ENCODE results near the gene PRM2.

The PRM2 gene

GRCh38 chr16:11289202-11289601 is 12.9 kb upstream of the PRM2 start:
- no peak for DNase-seq (ENCODE audit: insufficient read length, low spot score)
- TF ChIP-seq POLR2A (IDR thresholded peaks at IDR 0.05; ENCODE audit: low read depth, low read length), result no peak
- FAIRE-seq, result no peak

GRCh38 chr16:11285842-11286241 is 9.6 kb upstream of the PRM2 start:
- FAIRE-seq, result no peak
- no peak for TF ChIP-seq POLR2A (IDR thresholded peaks at IDR 0.05; ENCODE audit: low read depth, low read length)
- no peak for DNase-seq (ENCODE audit: insufficient read length, low spot score)

GRCh38 chr16:11283820-11284248 is 7.6 kb upstream of the PRM2 start:
- TF ChIP-seq POLR2A (IDR thresholded peaks at IDR 0.05; ENCODE audit: low read depth, low read length), result no peak
- FAIRE-seq (no peak), DNase-seq (ENCODE audit: insufficient read length, low spot score) (no peak)

- DNase-seq (ENCODE audit: insufficient read length, low spot score) (no peak), FAIRE-seq (no peak)
- no peak for TF ChIP-seq POLR2A (IDR thresholded peaks at IDR 0.05; ENCODE audit: low read depth, low read length)
Measured at GRCh38 chr16:11280616-11281522, 4.6 kb upstream of the PRM2 start, which contains the start of gene PRM1. Gene PRM1 (minus strand): TSS chr16:11281330. CDS start chr16:11281238, 92 bp downstream.

GRCh38 chr16:11278681-11279628 is 2.7 kb upstream of the PRM2 start:
- DNase-seq (ENCODE audit: insufficient read length, low spot score) (no peak), FAIRE-seq (no peak)
- TF ChIP-seq POLR2A (IDR thresholded peaks at IDR 0.05; ENCODE audit: low read depth, low read length), result no peak

GRCh38 chr16:11277607-11278337 is 1.5 kb upstream of the PRM2 start:
- no peak for TF ChIP-seq POLR2A (IDR thresholded peaks at IDR 0.05; ENCODE audit: low read depth, low read length)
- FAIRE-seq, result no peak
- no peak for DNase-seq (ENCODE audit: insufficient read length, low spot score)

GRCh38 chr16:11276896-11277593 is 765 bp upstream of the PRM2 start:
- TF ChIP-seq POLR2A (IDR thresholded peaks at IDR 0.05; ENCODE audit: low read depth, low read length), result no peak
- no peak for FAIRE-seq

GRCh38 chr16:11274964-11275363 is 1.3 kb downstream of the PRM2 start:
- TF ChIP-seq POLR2A (IDR thresholded peaks at IDR 0.05; ENCODE audit: low read depth, low read length), result no peak
- no peak for FAIRE-seq
- no peak for DNase-seq (ENCODE audit: insufficient read length, low spot score)

More at GRCh38 chr16:11276896-11277593, 765 bp upstream of the PRM2 start:
- no peak for DNase-seq (ENCODE audit: insufficient read length, low spot score)

GRCh38 chr16:11273721-11274324 is 2.5 kb downstream of the PRM2 start:
- DNase-seq (ENCODE audit: insufficient read length, low spot score) (no peak), FAIRE-seq (no peak)
- no peak for TF ChIP-seq POLR2A (IDR thresholded peaks at IDR 0.05; ENCODE audit: low read depth, low read length)

- DNase-seq (ENCODE audit: insufficient read length, low spot score), result no peak
- FAIRE-seq, result no peak
- no peak for TF ChIP-seq POLR2A (IDR thresholded peaks at IDR 0.05; ENCODE audit: low read depth, low read length)
Measured at GRCh38 chr16:11272921-11273720, 3.2 kb downstream of the PRM2 start, which contains the start of gene PRM3. Gene PRM3 (minus strand): TSS chr16:11273629. CDS start chr16:11273595, 34 bp downstream.

GRCh38 chr16:11272484-11272883 is 3.8 kb downstream of the PRM2 start:
- no peak for TF ChIP-seq POLR2A (IDR thresholded peaks at IDR 0.05; ENCODE audit: low read depth, low read length)
- DNase-seq (ENCODE audit: insufficient read length, low spot score) (no peak), FAIRE-seq (no peak)

GRCh38 chr16:11271610-11272009 is 4.7 kb downstream of the PRM2 start:
- TF ChIP-seq POLR2A (IDR thresholded peaks at IDR 0.05; ENCODE audit: low read depth, low read length), result no peak
- no peak for DNase-seq (ENCODE audit: insufficient read length, low spot score)
- no peak for FAIRE-seq
